Nephron (organoid): ENCODE results near the gene PPP2R5C.

Experiments
- H3K27ac Mint-ChIP-seq, 3 experiments: 2 replicates each; pipeline ENCODE4 v1.8.0; 2020; ENCODE audit warnings: mixed read lengths in 3 of 3, mild to moderate bottlenecking in 2 of 3, moderate library complexity in 1 of 3
- H3K27me3 Mint-ChIP-seq: 2 replicates; pipeline ENCODE4 v1.8.0; 2021; ENCODE audit warnings: low read depth, mild to moderate bottlenecking, moderate library complexity, mixed read lengths
- H3K36me3 Mint-ChIP-seq: 2 replicates; pipeline ENCODE4 v1.8.0; 2020; ENCODE audit warnings: low read depth, mixed read lengths
- H3K4me1 Mint-ChIP-seq: 2 replicates; pipeline ENCODE4 v1.8.0; 2020; ENCODE audit warnings: mixed read lengths
- H3K4me3 Mint-ChIP-seq, 3 experiments: 2 replicates each; pipeline ENCODE4 v1.8.0; 2020; ENCODE audit warnings: mild to moderate bottlenecking in 3 of 3, mixed read lengths in 3 of 3, moderate library complexity in 2 of 3
- H3K9me3 Mint-ChIP-seq: 2 replicates; pipeline ENCODE4 v1.8.0; 2020; ENCODE audit warnings: mixed read lengths
- TF ChIP-seq, protein P1 (sequence below), 3 experiments: fragments of 200-600 bp; sonication (generic); IDR thresholded peaks; one replicate each; pipeline ENCODE4 v1.5.0; 2021; ENCODE audit warnings: antibody characterized with exemption in 3 of 3; ENCODE audit not compliant: unreplicated experiment in 3 of 3

Gene PPP2R5C

DNA sequence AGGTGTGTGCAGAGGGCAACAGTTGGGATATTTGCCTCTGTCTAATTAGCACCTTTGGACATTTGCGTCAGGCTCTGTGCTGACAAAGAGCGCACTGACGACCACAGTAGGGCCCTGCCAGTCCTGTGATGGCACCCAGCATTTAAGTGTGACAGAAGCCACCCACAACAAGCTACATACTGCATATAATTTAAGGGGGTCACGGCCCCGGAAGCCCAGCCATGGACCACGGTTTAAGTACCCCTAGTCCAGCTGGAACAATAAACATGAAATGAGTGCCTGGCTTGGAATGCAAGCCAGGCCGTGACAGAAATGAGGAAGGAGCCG is 186.0 kb downstream of the PPP2R5C start:
- peak overlapping the region; percentile 94 to 95 (median 95) for H3K4me3 Mint-ChIP-seq
- peaks cover 12% of the 10 kb centered on the region for H3K4me1 Mint-ChIP-seq
- no peaks in the 10 kb centered on the region for H3K36me3 Mint-ChIP-seq
- TF ChIP-seq, protein P1, sequence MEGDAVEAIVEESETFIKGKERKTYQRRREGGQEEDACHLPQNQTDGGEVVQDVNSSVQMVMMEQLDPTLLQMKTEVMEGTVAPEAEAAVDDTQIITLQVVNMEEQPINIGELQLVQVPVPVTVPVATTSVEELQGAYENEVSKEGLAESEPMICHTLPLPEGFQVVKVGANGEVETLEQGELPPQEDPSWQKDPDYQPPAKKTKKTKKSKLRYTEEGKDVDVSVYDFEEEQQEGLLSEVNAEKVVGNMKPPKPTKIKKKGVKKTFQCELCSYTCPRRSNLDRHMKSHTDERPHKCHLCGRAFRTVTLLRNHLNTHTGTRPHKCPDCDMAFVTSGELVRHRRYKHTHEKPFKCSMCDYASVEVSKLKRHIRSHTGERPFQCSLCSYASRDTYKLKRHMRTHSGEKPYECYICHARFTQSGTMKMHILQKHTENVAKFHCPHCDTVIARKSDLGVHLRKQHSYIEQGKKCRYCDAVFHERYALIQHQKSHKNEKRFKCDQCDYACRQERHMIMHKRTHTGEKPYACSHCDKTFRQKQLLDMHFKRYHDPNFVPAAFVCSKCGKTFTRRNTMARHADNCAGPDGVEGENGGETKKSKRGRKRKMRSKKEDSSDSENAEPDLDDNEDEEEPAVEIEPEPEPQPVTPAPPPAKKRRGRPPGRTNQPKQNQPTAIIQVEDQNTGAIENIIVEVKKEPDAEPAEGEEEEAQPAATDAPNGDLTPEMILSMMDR (IDR thresholded peaks at IDR 0.05; ENCODE audit: unreplicated experiment in 3 of 3) = no peak
- no peaks in the 10 kb centered on the region for H3K9me3 Mint-ChIP-seq
- H3K27me3 Mint-ChIP-seq = peaks cover 33% of the 10 kb centered on the region
- peak overlapping the region; percentile 87 to 100 (median 98) for H3K27ac Mint-ChIP-seq

DNA sequence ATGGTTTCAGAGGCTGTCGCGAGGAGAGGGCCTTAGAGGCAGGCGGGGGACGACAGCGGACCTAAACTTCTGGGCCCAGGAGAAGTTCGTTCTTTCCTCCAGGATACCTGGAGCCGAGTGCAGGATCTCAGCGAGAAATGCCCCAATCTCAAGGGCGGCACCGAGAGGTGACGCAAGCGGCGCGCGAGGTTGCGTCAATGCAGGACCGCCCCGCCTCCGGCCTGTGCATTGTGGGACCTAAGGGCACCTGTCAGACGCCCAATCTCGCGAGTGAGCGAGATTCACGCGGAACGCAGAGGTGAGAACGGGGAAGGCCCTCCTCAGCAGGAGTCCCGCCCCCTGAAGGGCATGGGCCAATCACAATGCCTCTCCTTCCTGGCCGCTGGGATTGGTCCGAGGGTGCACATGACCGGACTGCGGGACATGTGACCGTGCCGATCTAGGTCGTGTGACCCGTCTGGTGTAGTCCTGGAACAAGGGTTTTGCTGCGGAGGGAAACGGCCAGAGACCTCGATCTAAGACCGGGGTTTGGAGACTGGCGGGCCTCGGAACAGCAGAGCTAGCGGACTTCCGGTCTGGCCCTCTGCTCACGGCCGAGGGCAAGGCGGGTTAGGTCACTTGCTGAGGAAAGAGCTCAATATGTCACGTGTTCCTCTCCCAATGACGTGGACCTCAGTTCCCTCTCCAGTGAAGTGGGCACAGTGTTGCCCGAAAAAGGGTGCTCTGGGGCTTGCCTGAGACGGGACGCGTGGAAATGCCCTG is 186.6 kb downstream of the PPP2R5C start:
- Mint-ChIP-seq H3K27me3 (peaks cover 27% of the 10 kb centered on the region), H3K4me3 (peak overlapping the region; percentile 94 to 95 (median 95)), H3K9me3 (no peaks in the 10 kb centered on the region), H3K4me1 (peaks cover 12% of the 10 kb centered on the region), H3K27ac (peak overlapping the region; percentile 87 to 100 (median 98)), H3K36me3 (no peaks in the 10 kb centered on the region)
- TF ChIP-seq, protein P1 (IDR thresholded peaks at IDR 0.05; ENCODE audit: unreplicated experiment in 3 of 3) = no peak

DNA sequence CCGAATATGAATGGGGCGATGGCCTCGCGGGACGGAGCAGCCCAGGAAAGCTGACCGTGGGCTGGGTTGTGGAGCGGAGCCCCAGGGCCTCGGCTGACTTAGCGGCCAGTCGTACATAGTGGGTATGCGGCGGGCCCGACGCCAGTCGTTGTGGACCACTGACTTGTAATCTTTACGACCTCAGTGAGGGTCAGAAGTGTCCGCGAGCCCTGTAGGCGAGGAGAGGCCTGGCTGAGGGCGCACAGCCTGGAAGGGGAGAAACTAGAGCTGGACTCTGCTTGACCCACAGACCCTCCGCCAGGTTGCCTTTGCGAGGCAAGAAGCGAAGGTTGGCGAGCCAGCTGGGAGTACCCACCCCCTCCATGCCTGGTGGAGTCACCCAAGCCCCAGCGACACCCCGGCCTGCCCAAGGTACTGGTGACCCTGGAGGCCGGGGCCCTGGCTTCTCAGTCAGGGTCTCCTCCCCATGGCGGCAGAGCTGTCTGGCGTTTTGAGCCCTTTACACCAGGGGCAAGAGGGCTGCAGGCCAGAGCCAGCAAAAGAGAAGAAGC is 187.2 kb downstream of the PPP2R5C start:
- H3K36me3 Mint-ChIP-seq = no peaks in the 10 kb centered on the region
- TF ChIP-seq, protein P1 (IDR thresholded peaks at IDR 0.05; ENCODE audit: unreplicated experiment in 3 of 3) = no peak
- H3K27ac Mint-ChIP-seq = peak overlapping the region; percentile 87 to 100 (median 98)
- peaks cover 12% of the 10 kb centered on the region for H3K4me1 Mint-ChIP-seq
- H3K27me3 Mint-ChIP-seq = peaks cover 24% of the 10 kb centered on the region
- peak overlapping the region; percentile 94 to 95 (median 95) for H3K4me3 Mint-ChIP-seq
- H3K9me3 Mint-ChIP-seq = no peaks in the 10 kb centered on the region

DNA sequence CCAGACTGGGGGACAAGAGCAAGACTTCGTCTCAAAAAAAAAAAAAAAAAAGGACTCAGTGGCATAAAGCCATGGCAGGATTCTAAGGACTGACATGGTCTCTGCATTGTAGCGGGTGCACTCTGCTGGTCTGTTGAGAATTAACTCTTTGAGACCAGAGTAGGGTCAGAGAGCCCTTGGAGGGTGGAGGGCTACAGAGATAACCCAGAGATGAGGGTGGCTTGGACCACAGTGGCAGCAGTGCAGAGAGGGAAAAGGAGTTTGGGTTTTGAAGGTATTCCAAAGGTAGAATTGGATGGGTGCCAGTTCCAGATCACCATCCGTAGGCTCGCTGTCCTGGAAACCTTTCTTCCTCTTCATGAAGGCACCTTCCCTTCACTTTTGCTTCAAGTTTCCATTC is 188.6 kb downstream of the PPP2R5C start:
- Mint-ChIP-seq H3K36me3 (no peaks in the 10 kb centered on the region), H3K4me3 (peak overlapping the region; percentile 58 to 94 (median 73))

DNA sequence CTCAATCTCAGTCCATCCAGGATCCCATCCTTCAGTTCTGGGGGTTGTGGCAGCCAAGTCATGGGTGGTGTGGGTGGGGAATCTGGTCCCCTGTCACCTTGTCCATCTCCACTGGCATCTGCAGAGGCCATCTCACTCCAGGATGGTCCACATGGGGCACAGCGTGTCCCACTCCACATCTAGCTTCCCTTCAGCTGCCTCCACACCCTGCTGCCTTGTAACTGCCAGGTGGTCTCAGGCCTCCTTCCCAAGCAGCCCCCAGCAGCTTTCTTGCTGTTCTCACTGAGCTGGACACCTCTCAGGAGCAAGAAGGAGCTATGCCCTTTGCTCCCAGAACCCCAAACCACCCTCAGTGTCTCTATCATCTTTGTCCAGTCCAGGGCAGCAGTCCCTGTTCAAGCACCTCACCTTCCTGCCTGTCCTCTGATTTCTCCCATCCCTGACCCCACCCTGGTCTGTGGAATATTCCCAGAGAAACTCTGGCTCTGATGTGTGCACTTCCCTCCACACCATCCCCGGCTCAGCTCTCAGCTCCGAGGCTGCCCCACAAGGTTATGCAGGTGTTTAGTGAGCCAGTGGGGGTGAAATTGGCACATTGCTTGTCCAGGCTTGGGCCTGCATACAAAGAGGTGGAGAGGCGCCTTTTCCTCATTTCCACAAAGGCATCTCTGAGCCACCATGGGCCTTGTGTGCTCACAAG is 189.2 kb downstream of the PPP2R5C start:
- TF ChIP-seq, protein P1 (IDR thresholded peaks at IDR 0.05; ENCODE audit: unreplicated experiment in 3 of 3) = no peak
- no peak overlapping the region for H3K27ac Mint-ChIP-seq
- H3K36me3 Mint-ChIP-seq = no peaks in the 10 kb centered on the region
- peaks cover 8% of the 10 kb centered on the region for H3K27me3 Mint-ChIP-seq
- peaks cover 12% of the 10 kb centered on the region for H3K4me1 Mint-ChIP-seq
- H3K4me3 Mint-ChIP-seq = peak overlapping the region; percentile 58 to 94 (median 73)
- H3K9me3 Mint-ChIP-seq = no peaks in the 10 kb centered on the region

More for the DNA sequence above, 188.6 kb downstream of the PPP2R5C start:
- no peaks in the 10 kb centered on the region for H3K9me3 Mint-ChIP-seq
- peaks cover 14% of the 10 kb centered on the region for H3K27me3 Mint-ChIP-seq
- H3K4me1 Mint-ChIP-seq = peaks cover 12% of the 10 kb centered on the region
- TF ChIP-seq, protein P1 (IDR thresholded peaks at IDR 0.05; ENCODE audit: unreplicated experiment in 3 of 3) = no peak
- H3K27ac Mint-ChIP-seq = no peak overlapping the region
